ENCODE results near the gene NCOA7.

The NCOA7 gene

DNA sequence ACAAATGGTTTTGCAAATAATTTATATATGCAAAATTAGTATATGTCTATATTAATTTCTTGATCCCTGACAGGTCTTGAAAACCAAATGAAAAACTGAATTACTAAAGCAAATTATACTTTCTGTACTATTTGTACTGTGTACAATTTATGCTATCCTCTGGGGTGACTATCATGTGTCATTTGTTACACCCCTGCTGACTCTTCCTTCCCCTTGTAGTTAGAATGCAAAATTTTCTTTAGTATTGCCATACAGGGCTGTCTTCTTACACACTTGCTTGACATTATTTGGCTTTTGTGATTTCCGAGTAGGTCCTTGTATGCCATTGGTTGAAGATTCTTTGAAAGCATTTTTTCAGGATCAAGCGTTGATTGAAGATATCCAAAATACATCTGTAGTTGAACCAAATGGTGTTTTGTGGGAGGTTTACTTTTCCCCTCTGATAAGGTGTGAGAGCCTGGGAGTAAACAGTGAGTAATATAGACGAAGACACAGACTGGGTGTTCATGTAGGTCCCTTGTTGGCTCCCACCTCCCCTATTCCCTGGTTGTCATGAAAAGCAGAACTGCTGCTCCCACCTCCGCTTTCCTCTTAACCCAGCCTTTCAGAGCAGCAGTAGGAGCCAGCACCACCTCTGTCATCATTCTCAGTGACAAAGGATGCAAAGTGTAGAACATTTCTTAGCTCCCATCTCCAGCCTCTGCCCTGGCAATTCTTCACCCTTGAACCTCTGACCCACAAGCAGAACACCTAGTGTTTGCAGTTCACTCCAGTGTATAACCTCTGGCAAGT lies 29.0 kb downstream of the NCOA7 start:
- Histone ChIP-seq H3K4me3 (ENCODE audit: low read depth, low read length, poor library complexity, severe bottlenecking) (no peak overlapping the region), H3F3A (ENCODE audit: insufficient read depth, low read length) (no peaks in the 10 kb centered on the region), H3K9ac (ENCODE audit: low read length) (no peak overlapping the region), H3K4me1 (ENCODE audit: insufficient read depth, low read length, severe bottlenecking) (peaks cover 24% of the 10 kb centered on the region), H3K27ac (ENCODE audit: low read depth, low read length, poor library complexity, severe bottlenecking) (no peak overlapping the region), H3K27me3 (ENCODE audit: insufficient read depth, low read length) (no peaks in the 10 kb centered on the region), H3K79me2 (ENCODE audit: insufficient read depth, low read length) (peaks cover 6% of the 10 kb centered on the region), H3K4me2 (ENCODE audit: low read length) (no peak overlapping the region), H2AFZ (ENCODE audit: low read length) (no peak overlapping the region), H3K36me3 (ENCODE audit: insufficient read depth, low read length) (peaks cover 53% of the 10 kb centered on the region), H3K9me3 (ENCODE audit: low read length) (no peaks in the 10 kb centered on the region), H3K9me2 (ENCODE audit: low read depth, low read length) (no peaks in the 10 kb centered on the region), H4K20me1 (ENCODE audit: insufficient read depth, low read length) (no peaks in the 10 kb centered on the region)
- TF ChIP-seq EZH2 (IDR thresholded peaks at IDR 0.05; ENCODE audit: borderline replicate concordance, low read length), result no peak
- TF ChIP-seq, protein P1, sequence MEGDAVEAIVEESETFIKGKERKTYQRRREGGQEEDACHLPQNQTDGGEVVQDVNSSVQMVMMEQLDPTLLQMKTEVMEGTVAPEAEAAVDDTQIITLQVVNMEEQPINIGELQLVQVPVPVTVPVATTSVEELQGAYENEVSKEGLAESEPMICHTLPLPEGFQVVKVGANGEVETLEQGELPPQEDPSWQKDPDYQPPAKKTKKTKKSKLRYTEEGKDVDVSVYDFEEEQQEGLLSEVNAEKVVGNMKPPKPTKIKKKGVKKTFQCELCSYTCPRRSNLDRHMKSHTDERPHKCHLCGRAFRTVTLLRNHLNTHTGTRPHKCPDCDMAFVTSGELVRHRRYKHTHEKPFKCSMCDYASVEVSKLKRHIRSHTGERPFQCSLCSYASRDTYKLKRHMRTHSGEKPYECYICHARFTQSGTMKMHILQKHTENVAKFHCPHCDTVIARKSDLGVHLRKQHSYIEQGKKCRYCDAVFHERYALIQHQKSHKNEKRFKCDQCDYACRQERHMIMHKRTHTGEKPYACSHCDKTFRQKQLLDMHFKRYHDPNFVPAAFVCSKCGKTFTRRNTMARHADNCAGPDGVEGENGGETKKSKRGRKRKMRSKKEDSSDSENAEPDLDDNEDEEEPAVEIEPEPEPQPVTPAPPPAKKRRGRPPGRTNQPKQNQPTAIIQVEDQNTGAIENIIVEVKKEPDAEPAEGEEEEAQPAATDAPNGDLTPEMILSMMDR (IDR thresholded peaks at IDR 0.05; ENCODE audit: low read length), result no peak

DNA sequence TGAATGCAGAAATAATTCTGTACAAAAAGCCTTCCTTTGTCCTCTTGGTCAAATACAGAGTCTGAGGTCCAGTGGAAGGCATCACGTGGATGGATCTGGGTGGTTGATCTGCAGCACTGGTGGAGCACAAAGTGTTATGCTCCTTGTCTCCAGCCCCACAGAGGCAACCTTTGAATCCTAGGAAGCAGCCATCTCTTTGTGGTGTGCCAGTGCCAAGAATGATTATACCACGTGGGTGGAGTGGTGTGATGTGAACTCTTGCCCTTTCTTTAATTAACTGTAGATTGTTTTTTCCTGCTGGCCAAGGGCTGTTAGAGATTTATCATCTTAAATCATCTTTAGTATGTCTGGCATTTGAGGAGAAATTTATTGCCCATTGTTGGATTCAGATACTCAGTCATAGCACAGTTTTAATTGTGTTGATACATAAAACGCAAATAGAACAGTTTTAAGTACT lies 31.1 kb downstream of the NCOA7 start:
- Histone ChIP-seq H3K4me2 (ENCODE audit: low read length) (no peak overlapping the region), H2AFZ (ENCODE audit: low read length) (no peak overlapping the region), H3K4me3 (ENCODE audit: low read depth, low read length, poor library complexity, severe bottlenecking) (no peak overlapping the region), H3K27me3 (ENCODE audit: insufficient read depth, low read length) (no peaks in the 10 kb centered on the region), H4K20me1 (ENCODE audit: insufficient read depth, low read length) (no peaks in the 10 kb centered on the region), H3K4me1 (ENCODE audit: insufficient read depth, low read length, severe bottlenecking) (peaks cover 10% of the 10 kb centered on the region), H3K79me2 (ENCODE audit: insufficient read depth, low read length) (no peaks in the 10 kb centered on the region; the same call in 1 of the 2 replicates), H3K27ac (ENCODE audit: low read depth, low read length, poor library complexity, severe bottlenecking) (no peak overlapping the region), H3K9ac (ENCODE audit: low read length) (no peak overlapping the region), H3K9me3 (ENCODE audit: low read length) (no peaks in the 10 kb centered on the region), H3K36me3 (ENCODE audit: insufficient read depth, low read length) (peaks cover 46% of the 10 kb centered on the region), H3F3A (ENCODE audit: insufficient read depth, low read length) (no peaks in the 10 kb centered on the region), H3K9me2 (ENCODE audit: low read depth, low read length) (no peaks in the 10 kb centered on the region)
- TF ChIP-seq, protein P1 (IDR thresholded peaks at IDR 0.05; ENCODE audit: low read length), result no peak
- no peak for TF ChIP-seq EZH2 (IDR thresholded peaks at IDR 0.05; ENCODE audit: borderline replicate concordance, low read length)

DNA sequence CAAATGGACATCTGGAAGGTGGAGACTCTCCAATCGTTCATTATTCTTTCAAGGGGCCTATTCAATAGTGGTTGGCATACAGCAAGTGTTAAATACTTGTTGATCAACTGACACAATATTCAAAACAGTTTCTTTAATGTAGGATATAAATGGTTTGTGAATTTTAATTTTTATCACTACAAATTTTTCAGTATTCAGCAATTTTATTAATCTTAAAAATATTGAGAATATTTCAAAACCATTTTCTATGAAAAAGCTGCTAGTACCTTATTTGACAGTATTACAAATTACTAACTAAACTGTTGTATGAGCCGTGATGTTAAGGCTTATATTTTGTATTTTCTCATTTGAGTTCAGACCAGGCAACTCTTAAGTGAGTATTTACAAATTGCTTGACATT lies 32.4 kb downstream of the NCOA7 start:
- Histone ChIP-seq H4K20me1 (ENCODE audit: insufficient read depth, low read length) (no peaks in the 10 kb centered on the region), H3K79me2 (ENCODE audit: insufficient read depth, low read length) (no peaks in the 10 kb centered on the region; the same call in 1 of the 2 replicates), H3K4me3 (ENCODE audit: low read depth, low read length, poor library complexity, severe bottlenecking) (no peak overlapping the region), H3K9ac (ENCODE audit: low read length) (no peak overlapping the region), H3K9me2 (ENCODE audit: low read depth, low read length) (no peaks in the 10 kb centered on the region), H3K36me3 (ENCODE audit: insufficient read depth, low read length) (peaks cover 43% of the 10 kb centered on the region), H3K27me3 (ENCODE audit: insufficient read depth, low read length) (no peaks in the 10 kb centered on the region), H3F3A (ENCODE audit: insufficient read depth, low read length) (no peaks in the 10 kb centered on the region), H3K4me2 (ENCODE audit: low read length) (no peak overlapping the region), H3K27ac (ENCODE audit: low read depth, low read length, poor library complexity, severe bottlenecking) (no peak overlapping the region), H3K9me3 (ENCODE audit: low read length) (no peaks in the 10 kb centered on the region), H3K4me1 (ENCODE audit: insufficient read depth, low read length, severe bottlenecking) (no peaks in the 10 kb centered on the region), H2AFZ (ENCODE audit: low read length) (no peak overlapping the region)
- no peak for TF ChIP-seq EZH2 (IDR thresholded peaks at IDR 0.05; ENCODE audit: borderline replicate concordance, low read length)
- TF ChIP-seq, protein P1 (IDR thresholded peaks at IDR 0.05; ENCODE audit: low read length), result no peak
